HepG2 (cell line): Measurements from ENCODE around the gene HAUS5. TPM values are rescaled to one million over a fixed set of nuclear protein-coding genes. Genes with fewer than 3 reads are reported as not detected.
A peak's percentile ranks its signal among the peaks of the same experiment; 100 is the strongest.

Experiments used
- AKAP8 ChIP-seq: sonication (generic); formaldehyde crosslinking; IDR thresholded peaks from 2 replicates; pipeline ENCODE4 v1.5.1; 2020; ENCODE audit warnings: mild to moderate bottlenecking, missing genetic modification reagents
- BRCA1 ChIP-seq: sonication (generic); formaldehyde crosslinking; IDR thresholded peaks from 2 replicates; pipeline ENCODE4 v1.4.0; 2020; ENCODE audit warnings: missing genetic modification reagents
- FLYWCH1 ChIP-seq: sonication (generic); formaldehyde crosslinking; IDR thresholded peaks from 2 replicates; pipeline ENCODE4 v1.8.1; 2023; ENCODE audit warnings: mild to moderate bottlenecking, missing genetic modification reagents
- KDM5A ChIP-seq: fragments of 200-600 bp; sonication (generic); IDR thresholded peaks from 2 replicates; pipeline ENCODE4 v1.7.0; 2018; ENCODE audit warnings: antibody characterized with exemption, mild to moderate bottlenecking, low read length, borderline replicate concordance
- MTA1 ChIP-seq: sonication (generic); formaldehyde crosslinking; IDR thresholded peaks from 2 replicates; pipeline ENCODE4 v1.4.0; 2020; ENCODE audit warnings: missing genetic modification reagents, mild to moderate bottlenecking, borderline replicate concordance
- MZF1 ChIP-seq: sonication (generic); formaldehyde crosslinking; IDR thresholded peaks from 2 replicates; pipeline ENCODE4 v1.8.1; 2023; ENCODE audit warnings: mild to moderate bottlenecking, missing genetic modification reagents, borderline replicate concordance
- NR2F6 ChIP-seq, 2 experiments: IDR thresholded peaks; 2 replicates each; pipeline ENCODE4 v1.6.1; 2016; ENCODE audit warnings: antibody characterized with exemption in 1 of 2, mild to moderate bottlenecking in 1 of 2
- RELA ChIP-seq: sonication (generic); formaldehyde crosslinking; IDR thresholded peaks from 2 replicates; pipeline ENCODE4 v1.4.0; 2020; ENCODE audit warnings: missing genetic modification reagents
- SMARCE1 ChIP-seq: fragments of 450-650 bp; IDR thresholded peaks from 2 replicates; pipeline ENCODE4 v1.6.1; 2017; ENCODE audit warnings: borderline replicate concordance
- SRSF1 ChIP-seq: fragments of 200-400 bp; formaldehyde crosslinking; optimal IDR thresholded peaks from 2 replicates; pipeline ENCODE3; 2017; ENCODE audit warnings: mild to moderate bottlenecking, low read depth, low read length, moderate library complexity
- TBL1XR1 ChIP-seq: fragments of 150-350 bp; IDR thresholded peaks from 2 replicates; pipeline ENCODE4 v1.6.1; 2014; ENCODE audit warnings: borderline replicate concordance, low read length; ENCODE audit not compliant: partially characterized antibody
- THYN1 ChIP-seq: sonication (generic); formaldehyde crosslinking; IDR thresholded peaks from 2 replicates; pipeline ENCODE4 v1.8.1; 2023; ENCODE audit warnings: low read depth, mild to moderate bottlenecking, moderate library complexity, missing genetic modification reagents, borderline replicate concordance
- TSC22D2 ChIP-seq: sonication (generic); formaldehyde crosslinking; IDR thresholded peaks from 2 replicates; pipeline ENCODE4 v1.5.1; 2020; ENCODE audit warnings: missing genetic modification reagents, mild to moderate bottlenecking, borderline replicate concordance
- ZNF20 ChIP-seq: sonication (generic); formaldehyde crosslinking; IDR thresholded peaks from 2 replicates; pipeline ENCODE4 v1.4.0; 2020; ENCODE audit warnings: mild to moderate bottlenecking, moderate library complexity, missing genetic modification reagents
- ZNF333 ChIP-seq: sonication (generic); formaldehyde crosslinking; IDR thresholded peaks from 2 replicates; pipeline ENCODE4 v1.4.0; 2020; ENCODE audit warnings: mild to moderate bottlenecking, missing genetic modification reagents, borderline replicate concordance
- ZNF468 ChIP-seq: sonication (generic); formaldehyde crosslinking; IDR thresholded peaks from 2 replicates; pipeline ENCODE4 v1.8.0; 2022; ENCODE audit warnings: mild to moderate bottlenecking, moderate library complexity, missing genetic modification reagents
- ZNF670 ChIP-seq: sonication (generic); formaldehyde crosslinking; IDR thresholded peaks from 2 replicates; pipeline ENCODE4 v1.8.0; 2022; ENCODE audit warnings: mild to moderate bottlenecking, missing genetic modification reagents, borderline replicate concordance
- ZNF720 ChIP-seq: sonication (generic); formaldehyde crosslinking; IDR thresholded peaks from 2 replicates; pipeline ENCODE4 v1.4.0; 2020; ENCODE audit warnings: missing genetic modification reagents
- ZNF781 ChIP-seq: sonication (generic); formaldehyde crosslinking; IDR thresholded peaks from 2 replicates; pipeline ENCODE4 v1.5.1; 2020; ENCODE audit warnings: borderline replicate concordance, mild to moderate bottlenecking, missing genetic modification reagents; ENCODE audit errors: not compliant biosample characterization
- polyA plus RNA-seq, 8 experiments: library from polyadenylated mRNA; depleted of rRNA in 3 of 8; stranded (reverse) in 7 of 8; unstranded in 1 of 8; fragments of >200 nt; fragmentation: Illumina TruSeq in 4 of 8; extraction: Trizol in 4 of 8; gene quantifications; 2 replicates each; pipeline versions ENCODE4 v1.2.1 to v1.2.3, GENCODE V29; 2011 to 2016; ENCODE audit warnings: low read depth in 4 of 8, missing spikeins in 1 of 8, mixed read lengths in 1 of 8; ENCODE audit not compliant: insufficient read depth in 1 of 8
- total RNA-seq, 5 experiments: library from RNA; depleted of rRNA; stranded (reverse); fragments of >200 nt; fragmentation: Illumina TruSeq; extraction: Trizol; gene quantifications; 2 replicates each; pipeline ENCODE4 v1.2.3, GENCODE V29; 2016; ENCODE audit warnings: low read depth in 1 of 5
- TF ChIP-seq, protein P1 (sequence below): sonication (generic); formaldehyde crosslinking; IDR thresholded peaks from 2 replicates; pipeline ENCODE4 v1.8.1; 2023; ENCODE audit warnings: mild to moderate bottlenecking, moderate library complexity, missing genetic modification reagents
- TF ChIP-seq, protein P2 (sequence below): sonication (generic); formaldehyde crosslinking; IDR thresholded peaks from 2 replicates; pipeline ENCODE4 v1.4.0; 2020; ENCODE audit warnings: missing genetic modification reagents
- TF ChIP-seq, protein P3 (sequence below): IDR thresholded peaks from 2 replicates; pipeline ENCODE4 v1.6.1; 2016; ENCODE audit warnings: missing compliant biosample characterization, missing genetic modification reagents, borderline replicate concordance

HAUS5 gene
- total and polyA plus RNA-seq, 2 of the 13 experiments (the other 11 are each of a cell fraction or from before 2014, with no cell fraction given), result 10.3 to 17.7 TPM

DNA sequence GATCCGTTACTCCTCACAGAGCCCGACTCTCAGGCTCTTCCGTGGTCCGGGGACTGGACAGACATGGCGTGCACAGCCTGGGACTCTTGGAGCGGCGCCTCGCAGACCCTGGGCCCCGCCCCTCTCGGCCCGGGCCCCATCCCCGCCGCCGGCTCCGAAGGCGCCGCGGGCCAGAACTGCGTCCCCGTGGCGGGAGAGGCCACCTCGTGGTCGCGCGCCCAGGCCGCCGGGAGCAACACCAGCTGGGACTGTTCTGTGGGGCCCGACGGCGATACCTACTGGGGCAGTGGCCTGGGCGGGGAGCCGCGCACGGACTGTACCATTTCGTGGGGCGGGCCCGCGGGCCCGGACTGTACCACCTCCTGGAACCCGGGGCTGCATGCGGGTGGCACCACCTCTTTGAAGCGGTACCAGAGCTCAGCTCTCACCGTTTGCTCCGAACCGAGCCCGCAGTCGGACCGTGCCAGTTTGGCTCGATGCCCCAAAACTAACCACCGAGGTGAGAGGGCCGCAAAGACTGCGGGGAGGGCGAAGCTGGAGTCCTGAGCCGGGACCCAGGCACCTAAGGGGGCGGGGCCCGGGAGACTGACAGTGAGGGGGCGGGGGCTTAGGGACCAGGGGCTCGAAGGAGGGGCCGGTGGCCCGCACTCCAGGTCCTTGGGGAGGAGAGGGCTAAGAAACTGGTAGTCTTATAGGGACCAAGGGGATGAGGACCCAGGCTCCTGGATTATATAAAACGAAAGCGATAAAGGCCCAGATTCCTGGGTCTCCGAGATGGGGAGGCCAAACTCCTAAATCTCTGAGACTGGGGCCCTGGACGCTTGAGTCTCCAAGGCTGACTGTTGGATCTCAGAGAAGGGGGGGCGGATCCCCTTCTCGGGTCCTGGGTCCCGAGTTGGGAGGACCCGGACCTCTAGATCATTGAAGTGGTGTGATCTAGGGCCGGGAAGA lies 31.0 kb downstream of the HAUS5 start (continued):
- TF ChIP-seq ZNF20 (CRISPR knock-in tag) (no peak), FLYWCH1 (CRISPR knock-in tag) (no peak), THYN1 (CRISPR knock-in tag) (no peak), TBL1XR1 (no peak), ZNF670 (CRISPR knock-in tag) (peak; percentile 44; the same call in 1 of the 2 replicates), TSC22D2 (CRISPR knock-in tag) (peak; percentile 90), SMARCE1 (no peak), AKAP8 (CRISPR knock-in tag) (no peak), ZNF468 (CRISPR knock-in tag) (no peak), RELA (peak; percentile 69; the same call in 1 of the 2 replicates), MTA1 (CRISPR knock-in tag) (0 out of 2 replicates have a peak, but pooled peaks have one; percentile 17), NR2F6 (IDR thresholded peaks at IDR 0.05) (no peak), NR2F6 (CRISPR knock-in tag; IDR thresholded peaks at IDR 0.05) (no peak), ZNF333 (CRISPR knock-in tag) (no peak), KDM5A (peak; percentile 68; the same call in 1 of the 2 replicates), MZF1 (no peak), SRSF1 (no peak), BRCA1 (CRISPR knock-in tag) (no peak), ZNF720 (no peak), ZNF781 (CRISPR knock-in tag) (peak; percentile 51)
- TF ChIP-seq, protein P1, sequence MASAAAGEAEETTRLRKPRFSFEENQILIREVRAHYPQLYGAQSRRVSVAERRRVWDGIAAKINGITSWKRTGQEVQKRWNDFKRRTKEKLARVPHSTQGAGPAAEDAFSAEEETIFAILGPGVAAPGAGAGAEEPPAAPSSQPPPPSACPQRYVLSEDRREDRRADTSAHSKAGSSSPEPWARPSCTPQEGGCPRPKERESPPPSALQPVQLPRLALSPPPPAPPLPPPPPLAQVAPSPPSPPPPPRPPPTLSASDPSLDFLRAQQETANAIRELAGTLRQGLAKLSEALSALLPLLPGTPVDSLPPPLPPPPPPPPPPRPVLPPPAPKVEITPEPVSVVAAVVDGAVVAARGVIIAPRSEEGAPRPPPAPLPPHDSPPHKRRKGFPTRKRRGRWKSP (CRISPR knock-in tag), result peak; percentile 64
- TF ChIP-seq, protein P2, sequence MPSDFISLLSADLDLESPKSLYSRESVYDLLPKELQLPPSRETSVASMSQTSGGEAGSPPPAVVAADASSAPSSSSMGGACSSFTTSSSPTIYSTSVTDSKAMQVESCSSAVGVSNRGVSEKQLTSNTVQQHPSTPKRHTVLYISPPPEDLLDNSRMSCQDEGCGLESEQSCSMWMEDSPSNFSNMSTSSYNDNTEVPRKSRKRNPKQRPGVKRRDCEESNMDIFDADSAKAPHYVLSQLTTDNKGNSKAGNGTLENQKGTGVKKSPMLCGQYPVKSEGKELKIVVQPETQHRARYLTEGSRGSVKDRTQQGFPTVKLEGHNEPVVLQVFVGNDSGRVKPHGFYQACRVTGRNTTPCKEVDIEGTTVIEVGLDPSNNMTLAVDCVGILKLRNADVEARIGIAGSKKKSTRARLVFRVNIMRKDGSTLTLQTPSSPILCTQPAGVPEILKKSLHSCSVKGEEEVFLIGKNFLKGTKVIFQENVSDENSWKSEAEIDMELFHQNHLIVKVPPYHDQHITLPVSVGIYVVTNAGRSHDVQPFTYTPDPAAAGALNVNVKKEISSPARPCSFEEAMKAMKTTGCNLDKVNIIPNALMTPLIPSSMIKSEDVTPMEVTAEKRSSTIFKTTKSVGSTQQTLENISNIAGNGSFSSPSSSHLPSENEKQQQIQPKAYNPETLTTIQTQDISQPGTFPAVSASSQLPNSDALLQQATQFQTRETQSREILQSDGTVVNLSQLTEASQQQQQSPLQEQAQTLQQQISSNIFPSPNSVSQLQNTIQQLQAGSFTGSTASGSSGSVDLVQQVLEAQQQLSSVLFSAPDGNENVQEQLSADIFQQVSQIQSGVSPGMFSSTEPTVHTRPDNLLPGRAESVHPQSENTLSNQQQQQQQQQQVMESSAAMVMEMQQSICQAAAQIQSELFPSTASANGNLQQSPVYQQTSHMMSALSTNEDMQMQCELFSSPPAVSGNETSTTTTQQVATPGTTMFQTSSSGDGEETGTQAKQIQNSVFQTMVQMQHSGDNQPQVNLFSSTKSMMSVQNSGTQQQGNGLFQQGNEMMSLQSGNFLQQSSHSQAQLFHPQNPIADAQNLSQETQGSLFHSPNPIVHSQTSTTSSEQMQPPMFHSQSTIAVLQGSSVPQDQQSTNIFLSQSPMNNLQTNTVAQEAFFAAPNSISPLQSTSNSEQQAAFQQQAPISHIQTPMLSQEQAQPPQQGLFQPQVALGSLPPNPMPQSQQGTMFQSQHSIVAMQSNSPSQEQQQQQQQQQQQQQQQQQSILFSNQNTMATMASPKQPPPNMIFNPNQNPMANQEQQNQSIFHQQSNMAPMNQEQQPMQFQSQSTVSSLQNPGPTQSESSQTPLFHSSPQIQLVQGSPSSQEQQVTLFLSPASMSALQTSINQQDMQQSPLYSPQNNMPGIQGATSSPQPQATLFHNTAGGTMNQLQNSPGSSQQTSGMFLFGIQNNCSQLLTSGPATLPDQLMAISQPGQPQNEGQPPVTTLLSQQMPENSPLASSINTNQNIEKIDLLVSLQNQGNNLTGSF (CRISPR knock-in tag), result no peak; the same call in 1 of the 2 replicates
- TF ChIP-seq, protein P3, sequence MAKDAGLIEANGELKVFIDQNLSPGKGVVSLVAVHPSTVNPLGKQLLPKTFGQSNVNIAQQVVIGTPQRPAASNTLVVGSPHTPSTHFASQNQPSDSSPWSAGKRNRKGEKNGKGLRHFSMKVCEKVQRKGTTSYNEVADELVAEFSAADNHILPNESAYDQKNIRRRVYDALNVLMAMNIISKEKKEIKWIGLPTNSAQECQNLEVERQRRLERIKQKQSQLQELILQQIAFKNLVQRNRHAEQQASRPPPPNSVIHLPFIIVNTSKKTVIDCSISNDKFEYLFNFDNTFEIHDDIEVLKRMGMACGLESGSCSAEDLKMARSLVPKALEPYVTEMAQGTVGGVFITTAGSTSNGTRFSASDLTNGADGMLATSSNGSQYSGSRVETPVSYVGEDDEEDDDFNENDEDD, result peak; percentile 93
- TF ChIP-seq, all 625 proteins: peak for 292
